ENCODE data around the gene B3GAT3. TPM values are rescaled to one million over a fixed set of nuclear protein-coding genes. Genes with fewer than 3 reads are reported as not detected.

The B3GAT3 gene
- total and polyA plus RNA-seq, 10 of the 15 experiments (the other 5 are each of a cell fraction or from before 2014, with no cell fraction given) = 0.31 to 52.7 (median 29.8) TPM

GRCh38 chr11:62573592-62574362 lies 48.0 kb downstream of the B3GAT3 start, which contains the start of gene EEF1G (continued):
- TF ChIP-seq RELB (IDR thresholded peaks at IDR 0.05; ENCODE audit: low read depth) = peak; percentile 31; the same call in 1 of the 2 replicates
- TF ChIP-seq MXI1 (IDR thresholded peaks at IDR 0.05; ENCODE audit: low read depth, low read length) = peak; percentile 81
- TF ChIP-seq ZBED1 (IDR thresholded peaks at IDR 0.05; ENCODE audit: borderline replicate concordance) = no peak
- no peak for TF ChIP-seq YBX1 (IDR thresholded peaks at IDR 0.05)
- TF ChIP-seq ATF7 (IDR thresholded peaks at IDR 0.05; ENCODE audit: low read depth) = 0 out of 2 replicates have a peak, but pooled peaks have one; percentile 4
- TF ChIP-seq MLLT1 (IDR thresholded peaks at IDR 0.05) = peak; percentile 70
- TF ChIP-seq NFYA (IDR thresholded peaks at IDR 0.05; ENCODE audit: borderline replicate concordance, low read depth, low read length) = no peak
- peak; percentile 39; the same call in 1 of the 2 replicates for TF ChIP-seq CREM (IDR thresholded peaks at IDR 0.05; ENCODE audit: low read depth)
- no peak for TF ChIP-seq ESRRA (IDR thresholded peaks at IDR 0.05; ENCODE audit: low read length)
- 0 out of 2 replicates have a peak, but pooled peaks have one; percentile 40 for TF ChIP-seq CHD1 (IDR thresholded peaks at IDR 0.05; ENCODE audit: low read depth, low read length)
- no peak for TF ChIP-seq BCLAF1 (IDR thresholded peaks at IDR 0.05)
- peak; percentile 94 for TF ChIP-seq NRF1 (conservative IDR thresholded peaks at IDR 0.05; ENCODE audit: low read depth, low read length)
- 0 out of 2 replicates have a peak, but pooled peaks have one; percentile 14 for TF ChIP-seq JUND (IDR thresholded peaks at IDR 0.05; ENCODE audit: low read depth, low read length)
- TF ChIP-seq TARDBP (IDR thresholded peaks at IDR 0.05; ENCODE audit: borderline replicate concordance) = 0 out of 2 replicates have a peak, but pooled peaks have one; percentile 59
- peak; percentile 39 for TF ChIP-seq MYC (IDR thresholded peaks at IDR 0.05; ENCODE audit: insufficient read depth, insufficient read length, insufficient replicate concordance, low read length, severe bottlenecking)
- TF ChIP-seq ZNF384 (IDR thresholded peaks at IDR 0.05; ENCODE audit: borderline replicate concordance, low read depth, low read length) = 0 out of 2 replicates have a peak, but pooled peaks have one; percentile 29
- peak; percentile 87 for TF ChIP-seq PKNOX1 (IDR thresholded peaks at IDR 0.05)
- no peak for TF ChIP-seq ZNF592 (IDR thresholded peaks at IDR 0.05)
